Activated T-cell treated with anti-CD3 and anti-CD28 coated beads for 48 hours (primary cell): ENCODE data around the gene WIPF3.

Source experiments
- DNase-seq: peaks from one replicate; pipeline ENCODE4 v3.0.0-alpha.2; 2020; ENCODE audit warnings: low read depth

The WIPF3 gene

DNA sequence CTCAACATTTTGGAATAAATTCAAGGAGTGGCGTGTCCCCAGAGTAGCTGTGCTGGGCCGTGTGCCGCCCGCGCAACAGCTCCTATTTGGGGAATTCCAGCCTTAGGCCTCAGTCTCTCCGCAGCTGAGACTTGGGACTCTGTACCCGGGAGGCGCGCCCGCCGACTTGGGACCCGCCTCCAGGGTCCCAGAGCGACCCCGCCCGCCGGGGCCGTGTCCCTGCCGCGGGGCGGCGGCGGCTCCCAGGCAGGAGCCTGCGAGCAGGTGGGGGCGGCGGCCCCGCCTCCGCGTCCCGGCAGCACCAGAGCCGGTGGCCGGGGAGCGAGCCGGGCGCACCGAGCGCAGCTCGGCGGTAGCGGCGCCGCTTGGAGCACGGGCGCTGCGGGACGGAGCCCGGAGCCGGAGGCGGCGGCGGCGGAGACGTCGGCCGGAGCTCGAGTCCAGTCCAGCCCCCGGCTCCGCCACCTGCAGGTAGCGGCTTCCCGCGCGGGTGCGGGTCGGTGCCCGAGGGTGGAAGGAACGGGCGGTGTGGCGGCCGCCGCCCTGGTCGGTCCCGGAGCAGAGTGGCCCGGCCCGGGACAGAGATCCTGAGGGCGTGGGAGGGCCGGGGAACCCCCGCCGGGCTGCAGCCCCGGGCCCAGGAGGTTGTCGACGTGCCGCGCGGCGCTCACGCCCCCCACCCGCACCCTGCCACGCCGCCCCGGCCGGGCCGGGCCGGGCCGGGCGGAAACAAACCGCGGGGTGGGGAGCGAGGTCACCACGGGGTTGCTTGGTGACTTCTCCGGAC, at the start of gene WIPF3:
WIPF3 (plus strand) TSS at position 301 of the 787 bp plus-strand sequence. CDS start 28,217 bp downstream, outside the sequence.
- peak; percentile 10 for DNase-seq

DNA sequence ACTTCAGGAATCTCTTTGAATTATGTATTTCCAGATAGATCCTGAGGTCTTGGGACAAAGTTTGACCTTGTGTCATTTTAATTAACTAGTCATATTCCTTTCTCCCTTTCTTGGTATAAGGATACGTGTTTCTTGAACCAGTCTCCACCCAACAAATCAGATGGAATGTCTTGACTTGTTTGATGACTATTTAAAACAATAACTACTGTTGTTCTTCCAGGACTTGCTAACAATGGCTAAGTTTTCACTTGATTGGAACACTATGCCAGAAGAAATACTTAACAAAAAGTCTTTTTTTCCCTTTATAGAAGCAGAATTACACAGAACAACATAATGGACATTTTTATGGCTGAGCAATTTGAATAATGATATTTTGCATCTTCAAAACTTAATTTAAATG, 43.0 kb upstream of the WIPF3 start:
- no peak for DNase-seq

- no peak for DNase-seq
These were observed 42.1 kb upstream of the WIPF3 start for GRCh38 chr7:29764227-29764626.

DNA sequence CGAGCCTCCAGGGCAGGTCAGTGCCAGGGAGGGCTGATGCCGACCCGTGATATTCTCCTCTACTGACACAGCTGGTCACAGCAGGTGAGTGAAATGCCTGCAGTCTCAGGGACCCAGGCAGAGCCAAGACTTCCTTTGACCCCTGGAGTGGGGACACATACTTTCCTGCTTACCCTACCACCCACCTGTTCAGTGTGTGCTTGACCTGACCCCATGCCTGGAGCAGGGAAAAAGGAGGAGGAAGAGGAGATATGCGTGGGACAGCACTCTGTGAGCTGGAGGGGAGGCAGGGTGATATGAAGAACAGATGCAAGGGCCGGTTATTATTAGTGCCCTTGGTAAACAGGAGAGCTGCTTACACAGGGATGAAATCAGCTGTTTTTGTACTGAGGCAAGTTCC, 40.8 kb upstream of the WIPF3 start:
- DNase-seq, result no peak

GRCh38 chr7:29770371-29770770, 35.9 kb upstream of the WIPF3 start:
- DNase-seq, result no peak

GRCh38 chr7:29771081-29771816, 35.1 kb upstream of the WIPF3 start:
- DNase-seq, result no peak

DNA sequence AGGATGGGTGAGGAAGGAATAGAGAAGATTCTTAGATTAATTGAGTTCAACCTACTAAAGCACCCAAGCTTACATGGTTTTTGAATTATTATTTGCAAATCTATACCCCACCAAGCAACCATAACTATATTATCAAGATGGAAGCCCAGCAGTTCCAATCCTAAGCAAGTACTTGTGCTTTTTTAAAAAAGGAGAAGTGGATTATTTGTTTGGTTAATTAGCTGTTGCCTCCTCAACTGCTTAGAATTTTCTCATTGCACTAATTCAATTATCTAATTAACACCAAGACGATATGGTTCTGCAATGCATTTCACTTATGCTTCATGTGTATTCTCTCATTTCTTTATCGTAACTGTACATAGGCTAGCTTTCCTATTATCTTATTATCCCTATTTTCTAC, 27.3 kb upstream of the WIPF3 start:
- no peak for DNase-seq

DNA sequence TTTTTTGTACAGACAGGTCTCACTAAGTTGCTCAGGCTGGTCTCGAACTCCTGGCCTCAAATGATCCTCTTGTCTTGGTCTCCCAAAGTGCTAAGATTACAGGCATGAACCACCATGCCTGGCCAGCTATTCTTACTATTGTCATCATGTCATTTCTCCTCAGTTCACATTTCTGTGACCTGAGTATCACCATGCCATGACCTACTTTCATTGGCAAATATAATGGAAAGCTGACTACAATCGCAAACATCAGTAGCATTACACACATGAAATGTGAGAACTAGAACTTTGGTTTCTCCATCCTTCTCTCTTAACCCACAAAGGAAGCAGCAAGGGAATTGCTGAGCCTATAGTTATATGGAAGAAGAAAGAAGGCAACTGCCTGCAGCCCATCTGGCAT, 26.0 kb upstream of the WIPF3 start:
- no peak for DNase-seq

GRCh38 chr7:29783671-29784070, 22.6 kb upstream of the WIPF3 start:
- DNase-seq, result no peak

DNA sequence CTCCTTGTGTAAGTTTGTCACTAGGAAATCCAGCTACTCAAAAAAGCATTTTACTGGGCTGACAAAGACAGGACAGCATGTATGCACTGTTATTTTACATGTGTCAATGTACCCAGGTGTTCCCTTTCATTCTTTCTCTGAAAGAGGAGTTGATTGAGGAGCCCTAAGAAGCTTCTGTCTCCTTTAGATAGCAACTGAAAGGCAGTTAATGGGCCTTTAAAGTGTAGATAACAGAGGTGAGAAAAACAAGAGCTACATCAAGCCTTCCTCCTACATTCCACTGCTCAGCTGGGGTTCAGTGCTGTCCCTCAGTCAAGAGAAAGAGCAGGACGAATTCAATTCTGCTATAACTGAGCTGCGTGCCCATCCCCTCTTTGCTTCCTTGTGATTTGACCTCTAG, 12.8 kb upstream of the WIPF3 start:
- DNase-seq, result no peak

- no peak for DNase-seq
These were observed 11.2 kb upstream of the WIPF3 start for GRCh38 chr7:29794959-29795629.

DNA sequence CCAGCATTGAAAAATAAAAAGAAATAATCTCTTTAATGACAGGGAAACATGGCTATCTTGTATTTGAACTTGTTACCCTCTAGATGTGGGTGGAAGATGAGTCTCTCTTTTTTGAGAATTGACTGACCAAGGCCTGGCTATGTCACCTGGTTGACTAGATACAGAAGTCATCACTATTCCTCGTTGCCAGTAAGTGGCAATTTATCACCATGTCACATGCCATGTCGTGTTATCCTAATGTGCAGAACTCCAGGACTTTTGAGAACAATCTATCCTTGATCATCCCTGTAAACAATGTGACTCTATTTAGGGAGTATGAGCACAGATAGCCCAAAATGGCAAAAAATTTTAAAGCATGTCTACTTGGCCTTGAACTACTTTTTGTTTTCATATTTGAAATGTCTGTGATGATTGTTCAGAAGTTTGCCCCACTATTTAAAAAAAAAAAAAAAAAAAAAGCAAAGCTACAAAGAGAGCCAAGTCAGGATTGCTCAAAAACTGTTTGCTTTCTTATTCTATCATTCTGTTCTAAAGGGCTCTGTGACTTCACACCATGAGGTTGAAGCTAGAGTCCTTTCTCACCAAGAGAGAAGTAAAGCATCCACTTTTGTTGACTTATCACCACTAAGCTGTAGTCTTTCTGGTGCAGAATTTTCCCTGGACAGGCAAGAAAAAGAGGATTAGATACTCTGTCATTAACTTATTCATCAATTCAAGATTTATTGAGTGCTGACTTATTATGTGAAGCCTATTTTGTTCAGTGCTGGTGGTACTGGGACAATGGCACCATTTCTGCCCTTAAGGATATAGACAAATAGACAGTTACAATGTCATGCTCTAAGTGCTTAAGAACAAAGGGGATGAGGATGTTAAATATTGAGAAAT, 10.4 kb upstream of the WIPF3 start:
- no peak for DNase-seq

DNA sequence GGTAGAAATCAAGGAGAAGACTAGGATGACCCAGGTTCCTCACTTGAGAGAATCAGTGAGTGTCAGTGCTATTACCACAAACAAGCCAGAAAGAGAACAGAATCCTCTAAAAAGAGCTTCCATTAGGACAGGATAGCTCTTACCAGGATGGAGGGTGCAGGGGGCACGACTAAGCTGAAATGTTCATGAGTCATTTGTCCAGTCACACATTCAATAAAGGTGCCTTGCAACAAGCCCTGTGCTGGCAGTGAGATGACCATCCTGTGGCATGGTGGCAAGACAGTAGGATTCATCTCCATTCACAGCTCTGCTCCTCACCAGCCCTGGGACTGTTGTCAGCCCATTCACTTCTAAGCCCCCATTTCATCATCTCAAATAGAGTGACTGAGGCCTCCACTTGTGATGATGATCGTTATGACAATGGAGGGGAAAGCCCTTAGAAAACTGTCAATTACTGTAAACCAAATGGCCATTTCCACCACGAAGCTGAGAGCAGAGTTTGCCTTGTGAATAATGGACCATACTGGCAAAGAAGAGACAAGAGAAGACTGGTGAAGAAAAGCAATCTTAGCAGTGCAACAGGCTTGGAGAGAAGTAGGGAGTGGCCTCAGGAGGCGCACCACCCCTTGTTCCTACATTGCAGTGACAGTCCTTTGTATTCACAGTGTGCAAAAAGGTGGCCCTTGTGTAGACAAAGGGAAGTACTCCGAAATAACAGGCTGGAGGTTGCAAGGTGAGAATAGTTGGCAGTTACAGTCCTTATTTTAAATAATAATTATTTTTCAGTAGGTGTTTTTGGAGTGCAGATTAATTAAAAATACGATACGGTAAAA, 9.0 kb upstream of the WIPF3 start:
- no peak for DNase-seq

DNA sequence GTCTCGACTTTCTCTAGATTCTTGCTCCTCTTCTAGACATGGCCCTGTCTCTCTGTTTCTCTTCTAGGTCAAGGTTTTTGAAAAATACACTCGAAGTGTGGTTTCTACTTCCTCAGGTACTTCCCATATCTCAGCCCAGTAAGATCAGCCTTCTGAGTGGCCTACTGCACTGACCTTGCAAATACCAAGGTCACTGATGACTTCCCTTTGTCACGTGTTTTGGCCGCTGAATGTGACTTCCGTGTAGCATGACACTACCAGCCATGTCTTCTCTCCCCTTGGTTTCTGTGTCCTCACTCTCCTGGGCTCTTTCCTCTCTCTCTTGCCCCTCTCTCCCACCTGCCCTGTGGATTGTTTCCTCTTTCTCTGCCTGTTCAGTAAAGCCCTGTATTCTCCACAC, 7.9 kb upstream of the WIPF3 start:
- DNase-seq, result no peak

GRCh38 chr7:29801929-29802328, 4.4 kb upstream of the WIPF3 start:
- no peak for DNase-seq

- DNase-seq, result no peak
These were observed 1.3 kb upstream of the WIPF3 start for GRCh38 chr7:29805031-29805430.

- DNase-seq, result no peak
These were observed 461 bp upstream of the WIPF3 start for GRCh38 chr7:29805886-29806207.

DNA sequence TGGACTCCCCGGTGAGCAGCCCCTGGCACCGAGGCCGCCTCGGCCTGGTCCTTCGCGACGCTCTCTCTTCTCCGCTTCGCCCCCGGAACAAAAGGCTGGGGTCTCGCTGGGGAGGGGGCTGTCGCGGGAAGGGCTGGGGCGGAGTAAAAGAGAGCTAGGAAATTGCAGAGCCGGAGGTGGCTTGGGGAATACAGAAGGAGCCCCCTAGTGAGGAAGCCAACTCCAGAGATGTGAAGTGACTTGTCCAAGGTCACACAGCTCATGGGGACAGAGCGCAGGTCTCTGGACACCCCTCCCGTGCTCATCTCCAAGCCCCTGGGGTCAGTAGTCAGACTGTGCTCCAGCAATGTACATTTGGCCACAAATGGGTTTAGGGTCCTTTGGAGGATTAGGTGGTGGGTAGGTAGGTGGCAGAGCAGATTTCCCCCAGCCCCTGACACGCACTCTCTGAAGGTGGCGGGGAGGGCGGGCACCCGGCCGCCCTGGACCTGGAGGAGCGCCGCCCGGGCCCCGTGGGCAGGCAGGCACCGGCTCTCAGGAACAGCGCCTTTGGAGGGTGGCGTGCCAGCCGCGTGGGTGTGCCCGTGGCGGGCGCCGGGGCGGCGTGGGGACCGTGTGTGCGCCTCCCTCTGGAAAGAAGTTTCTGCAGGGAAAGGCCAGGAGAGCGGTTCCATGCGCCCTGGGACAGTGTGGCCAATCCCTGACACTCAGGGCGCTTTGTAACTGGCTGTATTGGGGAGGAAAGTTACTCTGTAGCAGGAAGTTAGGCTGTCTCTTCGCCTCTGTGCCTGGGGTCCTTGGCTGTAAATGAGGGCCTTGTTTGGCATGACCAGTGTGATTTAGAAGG, 910 bp downstream of the WIPF3 start:
- DNase-seq, result no peak

GRCh38 chr7:29808075-29808801, 1.9 kb downstream of the WIPF3 start:
- DNase-seq, result no peak
